HG03575 (cell line): ENCODE data around the gene PSORS1C2.

Experiments used
- ATAC-seq: cut with Tn5 transposase; IDR thresholded peaks from one replicate; pipeline ENCODE4 v1.9.1; 2021; ENCODE audit not compliant: unreplicated experiment, insufficient number of reproducible peaks, low FRiP score; ENCODE audit errors: extremely low read depth

The PSORS1C2 gene

GRCh38 chr6:31092238-31092637 lies 46.6 kb downstream of the PSORS1C2 start:
- no peak for ATAC-seq

- no peak for ATAC-seq
These were observed 47.2 kb downstream of the PSORS1C2 start for GRCh38 chr6:31091680-31092079.

- no peak for ATAC-seq
These were observed 47.9 kb downstream of the PSORS1C2 start for GRCh38 chr6:31090973-31091364.

GRCh38 chr6:31090275-31090972 lies 48.4 kb downstream of the PSORS1C2 start:
- no peak for ATAC-seq
